ENCODE results near the gene TSPAN7.
A peak's percentile ranks its signal among the peaks of the same experiment; 100 is the strongest.

The TSPAN7 gene

DNA sequence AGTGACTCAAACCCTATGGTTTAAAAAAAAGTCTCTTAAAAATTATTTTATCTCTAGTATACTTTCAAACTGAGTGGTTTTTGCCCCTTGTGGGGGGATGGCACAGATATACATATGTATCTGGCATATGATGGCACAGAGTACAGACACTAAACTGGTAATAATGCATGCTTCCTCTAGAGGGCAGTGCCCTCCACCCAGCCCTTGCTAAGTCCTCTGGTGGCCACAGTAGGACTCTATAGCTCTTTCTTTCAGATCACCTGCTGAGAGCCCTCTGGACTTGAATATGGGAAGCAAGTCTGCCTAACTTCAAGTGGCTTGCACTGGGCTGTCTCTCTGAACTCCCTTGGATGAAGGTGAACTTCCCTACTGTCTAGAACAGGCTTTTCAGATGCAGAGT is 66.3 kb downstream of the TSPAN7 start:
- ATAC-seq = peak; percentile 76
- TF ChIP-seq GLIS3 (CRISPR knock-in tag; IDR thresholded peaks at IDR 0.05) (no peak), ISL1 (CRISPR knock-in tag; IDR thresholded peaks at IDR 0.05) (no peak), TOX (CRISPR knock-in tag; IDR thresholded peaks at IDR 0.05; ENCODE audit: borderline replicate concordance) (no peak), ZNF70 (CRISPR knock-in tag; IDR thresholded peaks at IDR 0.05) (no peak)
- TF ChIP-seq, protein P1, sequence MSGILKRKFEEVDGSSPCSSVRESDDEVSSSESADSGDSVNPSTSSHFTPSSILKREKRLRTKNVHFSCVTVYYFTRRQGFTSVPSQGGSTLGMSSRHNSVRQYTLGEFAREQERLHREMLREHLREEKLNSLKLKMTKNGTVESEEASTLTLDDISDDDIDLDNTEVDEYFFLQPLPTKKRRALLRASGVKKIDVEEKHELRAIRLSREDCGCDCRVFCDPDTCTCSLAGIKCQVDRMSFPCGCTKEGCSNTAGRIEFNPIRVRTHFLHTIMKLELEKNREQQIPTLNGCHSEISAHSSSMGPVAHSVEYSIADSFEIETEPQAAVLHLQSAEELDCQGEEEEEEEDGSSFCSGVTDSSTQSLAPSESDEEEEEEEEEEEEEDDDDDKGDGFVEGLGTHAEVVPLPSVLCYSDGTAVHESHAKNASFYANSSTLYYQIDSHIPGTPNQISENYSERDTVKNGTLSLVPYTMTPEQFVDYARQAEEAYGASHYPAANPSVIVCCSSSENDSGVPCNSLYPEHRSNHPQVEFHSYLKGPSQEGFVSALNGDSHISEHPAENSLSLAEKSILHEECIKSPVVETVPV (CRISPR knock-in tag; IDR thresholded peaks at IDR 0.05) = no peak

DNA sequence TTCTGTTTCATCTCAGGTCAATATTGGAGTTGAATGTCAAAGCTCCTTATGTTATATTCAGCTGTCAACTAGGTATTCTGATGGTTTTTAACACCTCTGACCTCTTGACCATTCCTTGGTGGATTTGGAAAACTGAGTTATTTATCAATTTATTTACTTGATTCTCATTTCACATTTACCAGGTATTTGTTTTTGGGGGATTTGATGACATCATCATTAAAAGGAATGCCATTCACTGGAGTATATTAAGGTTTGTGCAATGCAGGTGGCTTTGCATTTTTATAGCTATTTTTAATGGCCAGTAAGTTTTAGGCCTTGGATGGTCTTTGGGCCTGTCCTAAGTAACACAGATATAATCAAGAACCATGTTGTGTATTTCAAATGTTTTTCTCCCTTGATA is 67.2 kb downstream of the TSPAN7 start:
- TF ChIP-seq, protein P2, sequence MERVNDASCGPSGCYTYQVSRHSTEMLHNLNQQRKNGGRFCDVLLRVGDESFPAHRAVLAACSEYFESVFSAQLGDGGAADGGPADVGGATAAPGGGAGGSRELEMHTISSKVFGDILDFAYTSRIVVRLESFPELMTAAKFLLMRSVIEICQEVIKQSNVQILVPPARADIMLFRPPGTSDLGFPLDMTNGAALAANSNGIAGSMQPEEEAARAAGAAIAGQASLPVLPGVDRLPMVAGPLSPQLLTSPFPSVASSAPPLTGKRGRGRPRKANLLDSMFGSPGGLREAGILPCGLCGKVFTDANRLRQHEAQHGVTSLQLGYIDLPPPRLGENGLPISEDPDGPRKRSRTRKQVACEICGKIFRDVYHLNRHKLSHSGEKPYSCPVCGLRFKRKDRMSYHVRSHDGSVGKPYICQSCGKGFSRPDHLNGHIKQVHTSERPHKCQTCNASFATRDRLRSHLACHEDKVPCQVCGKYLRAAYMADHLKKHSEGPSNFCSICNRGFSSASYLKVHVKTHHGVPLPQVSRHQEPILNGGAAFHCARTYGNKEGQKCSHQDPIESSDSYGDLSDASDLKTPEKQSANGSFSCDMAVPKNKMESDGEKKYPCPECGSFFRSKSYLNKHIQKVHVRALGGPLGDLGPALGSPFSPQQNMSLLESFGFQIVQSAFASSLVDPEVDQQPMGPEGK (CRISPR knock-in tag; IDR thresholded peaks at IDR 0.05; ENCODE audit: borderline replicate concordance) = no peak
- TF ChIP-seq, protein P1 (CRISPR knock-in tag; IDR thresholded peaks at IDR 0.05) = no peak
- no peak for TF ChIP-seq TCF4 (CRISPR knock-in tag; IDR thresholded peaks at IDR 0.05; ENCODE audit: borderline replicate concordance)
- TF ChIP-seq, protein P3, sequence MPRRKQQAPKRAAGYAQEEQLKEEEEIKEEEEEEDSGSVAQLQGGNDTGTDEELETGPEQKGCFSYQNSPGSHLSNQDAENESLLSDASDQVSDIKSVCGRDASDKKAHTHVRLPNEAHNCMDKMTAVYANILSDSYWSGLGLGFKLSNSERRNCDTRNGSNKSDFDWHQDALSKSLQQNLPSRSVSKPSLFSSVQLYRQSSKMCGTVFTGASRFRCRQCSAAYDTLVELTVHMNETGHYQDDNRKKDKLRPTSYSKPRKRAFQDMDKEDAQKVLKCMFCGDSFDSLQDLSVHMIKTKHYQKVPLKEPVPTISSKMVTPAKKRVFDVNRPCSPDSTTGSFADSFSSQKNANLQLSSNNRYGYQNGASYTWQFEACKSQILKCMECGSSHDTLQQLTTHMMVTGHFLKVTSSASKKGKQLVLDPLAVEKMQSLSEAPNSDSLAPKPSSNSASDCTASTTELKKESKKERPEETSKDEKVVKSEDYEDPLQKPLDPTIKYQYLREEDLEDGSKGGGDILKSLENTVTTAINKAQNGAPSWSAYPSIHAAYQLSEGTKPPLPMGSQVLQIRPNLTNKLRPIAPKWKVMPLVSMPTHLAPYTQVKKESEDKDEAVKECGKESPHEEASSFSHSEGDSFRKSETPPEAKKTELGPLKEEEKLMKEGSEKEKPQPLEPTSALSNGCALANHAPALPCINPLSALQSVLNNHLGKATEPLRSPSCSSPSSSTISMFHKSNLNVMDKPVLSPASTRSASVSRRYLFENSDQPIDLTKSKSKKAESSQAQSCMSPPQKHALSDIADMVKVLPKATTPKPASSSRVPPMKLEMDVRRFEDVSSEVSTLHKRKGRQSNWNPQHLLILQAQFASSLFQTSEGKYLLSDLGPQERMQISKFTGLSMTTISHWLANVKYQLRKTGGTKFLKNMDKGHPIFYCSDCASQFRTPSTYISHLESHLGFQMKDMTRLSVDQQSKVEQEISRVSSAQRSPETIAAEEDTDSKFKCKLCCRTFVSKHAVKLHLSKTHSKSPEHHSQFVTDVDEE (CRISPR knock-in tag; IDR thresholded peaks at IDR 0.05) = no peak
- no peak for TF ChIP-seq ZC3H10 (CRISPR knock-in tag; IDR thresholded peaks at IDR 0.05)
- no peak for TF ChIP-seq SNAI2 (CRISPR knock-in tag; IDR thresholded peaks at IDR 0.05)
- no peak for TF ChIP-seq RARB (CRISPR knock-in tag; IDR thresholded peaks at IDR 0.05)
- TF ChIP-seq ZFP3 (CRISPR knock-in tag; IDR thresholded peaks at IDR 0.05) = no peak
- no peak for TF ChIP-seq ZNF70 (CRISPR knock-in tag; IDR thresholded peaks at IDR 0.05)
- no peak for TF ChIP-seq BACH2 (CRISPR knock-in tag; IDR thresholded peaks at IDR 0.05; ENCODE audit: borderline replicate concordance)
- TF ChIP-seq GLIS3 (CRISPR knock-in tag; IDR thresholded peaks at IDR 0.05) = no peak
- TF ChIP-seq CSDC2 (CRISPR knock-in tag; IDR thresholded peaks at IDR 0.05) = no peak
- TF ChIP-seq, protein P4, sequence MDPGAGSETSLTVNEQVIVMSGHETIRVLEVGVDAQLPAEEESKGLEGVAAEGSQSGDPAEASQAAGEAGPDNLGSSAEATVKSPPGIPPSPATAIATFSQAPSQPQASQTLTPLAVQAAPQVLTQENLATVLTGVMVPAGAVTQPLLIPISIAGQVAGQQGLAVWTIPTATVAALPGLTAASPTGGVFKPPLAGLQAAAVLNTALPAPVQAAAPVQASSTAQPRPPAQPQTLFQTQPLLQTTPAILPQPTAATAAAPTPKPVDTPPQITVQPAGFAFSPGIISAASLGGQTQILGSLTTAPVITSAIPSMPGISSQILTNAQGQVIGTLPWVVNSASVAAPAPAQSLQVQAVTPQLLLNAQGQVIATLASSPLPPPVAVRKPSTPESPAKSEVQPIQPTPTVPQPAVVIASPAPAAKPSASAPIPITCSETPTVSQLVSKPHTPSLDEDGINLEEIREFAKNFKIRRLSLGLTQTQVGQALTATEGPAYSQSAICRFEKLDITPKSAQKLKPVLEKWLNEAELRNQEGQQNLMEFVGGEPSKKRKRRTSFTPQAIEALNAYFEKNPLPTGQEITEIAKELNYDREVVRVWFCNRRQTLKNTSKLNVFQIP (CRISPR knock-in tag; IDR thresholded peaks at IDR 0.05; ENCODE audit: borderline replicate concordance, low read depth) = no peak
- no peak for TF ChIP-seq TOX (CRISPR knock-in tag; IDR thresholded peaks at IDR 0.05; ENCODE audit: borderline replicate concordance)
- TF ChIP-seq, protein P5, sequence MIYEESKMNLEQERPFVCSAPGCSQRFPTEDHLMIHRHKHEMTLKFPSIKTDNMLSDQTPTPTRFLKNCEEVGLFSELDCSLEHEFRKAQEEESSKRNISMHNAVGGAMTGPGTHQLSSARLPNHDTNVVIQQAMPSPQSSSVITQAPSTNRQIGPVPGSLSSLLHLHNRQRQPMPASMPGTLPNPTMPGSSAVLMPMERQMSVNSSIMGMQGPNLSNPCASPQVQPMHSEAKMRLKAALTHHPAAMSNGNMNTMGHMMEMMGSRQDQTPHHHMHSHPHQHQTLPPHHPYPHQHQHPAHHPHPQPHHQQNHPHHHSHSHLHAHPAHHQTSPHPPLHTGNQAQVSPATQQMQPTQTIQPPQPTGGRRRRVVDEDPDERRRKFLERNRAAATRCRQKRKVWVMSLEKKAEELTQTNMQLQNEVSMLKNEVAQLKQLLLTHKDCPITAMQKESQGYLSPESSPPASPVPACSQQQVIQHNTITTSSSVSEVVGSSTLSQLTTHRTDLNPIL (CRISPR knock-in tag; IDR thresholded peaks at IDR 0.05; ENCODE audit: low read depth) = no peak

DNA sequence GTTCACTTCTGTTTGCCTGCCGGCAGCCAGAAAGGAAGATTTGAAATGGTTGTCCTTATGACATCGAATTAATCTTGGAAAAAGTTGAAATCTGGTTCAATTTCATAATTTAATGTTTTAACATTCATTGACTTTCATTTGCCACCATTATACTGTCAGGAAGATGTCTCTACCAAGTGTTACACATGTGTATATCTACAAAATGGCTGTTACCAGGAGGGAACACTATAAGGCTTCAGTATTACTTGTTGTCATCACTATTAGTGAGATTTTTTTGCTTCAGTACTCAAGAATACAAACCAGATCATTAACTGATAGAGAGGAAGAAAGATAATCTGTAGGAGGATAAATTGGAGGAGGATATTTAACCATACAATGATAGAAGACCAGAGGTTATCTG is 71.2 kb downstream of the TSPAN7 start:
- ATAC-seq = no peak
- TF ChIP-seq CSDC2 (CRISPR knock-in tag; IDR thresholded peaks at IDR 0.05) (no peak), TOX (CRISPR knock-in tag; IDR thresholded peaks at IDR 0.05; ENCODE audit: borderline replicate concordance) (no peak), BACH2 (CRISPR knock-in tag; IDR thresholded peaks at IDR 0.05; ENCODE audit: borderline replicate concordance) (no peak), ZC3H10 (CRISPR knock-in tag; IDR thresholded peaks at IDR 0.05) (no peak), ARNTL (CRISPR knock-in tag; IDR thresholded peaks at IDR 0.05; ENCODE audit: borderline replicate concordance, low read depth) (no peak), RARB (CRISPR knock-in tag; IDR thresholded peaks at IDR 0.05) (no peak), SNAI2 (CRISPR knock-in tag; IDR thresholded peaks at IDR 0.05) (no peak)
- TF ChIP-seq, protein P5 (CRISPR knock-in tag; IDR thresholded peaks at IDR 0.05; ENCODE audit: low read depth) = no peak
- TF ChIP-seq, protein P2 (CRISPR knock-in tag; IDR thresholded peaks at IDR 0.05; ENCODE audit: borderline replicate concordance) = no peak
- TF ChIP-seq, protein P1 (CRISPR knock-in tag; IDR thresholded peaks at IDR 0.05) = no peak

More for the DNA sequence above, 67.2 kb downstream of the TSPAN7 start:
- ATAC-seq = no peak

All from SK-N-SH treated with all-trans-retinoic acid at 6 μM for 48 hours (cell line).